HEK293 (cell line): ENCODE data around the gene PNKD.

Experiments used
- KLF16 ChIP-seq: fragments of 450-650 bp; formaldehyde crosslinking; IDR thresholded peaks from 2 replicates; pipeline ENCODE4 v1.5.1; 2017; ENCODE audit warnings: missing biosample characterization, missing genetic modification characterization
- SP2 ChIP-seq: fragments of 450-650 bp; formaldehyde crosslinking; IDR thresholded peaks from 2 replicates; pipeline ENCODE4 v1.5.1; 2016; ENCODE audit warnings: missing biosample characterization, missing genetic modification characterization
- ZBTB1 ChIP-seq: fragments of 450-650 bp; formaldehyde crosslinking; IDR thresholded peaks from 2 replicates; pipeline ENCODE4 v1.5.1; 2016; ENCODE audit warnings: missing biosample characterization, missing genetic modification characterization
- ZFHX2 ChIP-seq: fragments of 450-650 bp; formaldehyde crosslinking; conservative IDR thresholded peaks from 2 replicates; pipeline ENCODE4 v1.5.1; 2016; ENCODE audit warnings: missing biosample characterization, missing genetic modification characterization
- ZNF148 ChIP-seq: fragments of 450-650 bp; formaldehyde crosslinking; IDR thresholded peaks from 2 replicates; pipeline ENCODE4 v1.5.0; 2017; ENCODE audit warnings: missing biosample characterization, missing genetic modification characterization, borderline replicate concordance
- ZNF2 ChIP-seq: fragments of 450-650 bp; formaldehyde crosslinking; IDR thresholded peaks from 2 replicates; pipeline ENCODE4 v1.5.1; 2016; ENCODE audit warnings: missing biosample characterization, missing genetic modification characterization
- ZNF266 ChIP-seq: fragments of 450-650 bp; formaldehyde crosslinking; IDR thresholded peaks from 2 replicates; pipeline ENCODE4 v1.5.1; 2016; ENCODE audit warnings: missing biosample characterization, missing genetic modification characterization, low read depth
- ZNF274 ChIP-seq, 2 experiments: fragments of 200-500 bp in 1 of 2; fragments of 450-650 bp in 1 of 2; sonication (Bioruptor generic) in 1 of 2; formaldehyde crosslinking in 1 of 2; IDR thresholded peaks; 2 replicates each; pipeline versions ENCODE4 v1.5.1 to v1.6.1; 2014 to 2016; ENCODE audit warnings: borderline replicate concordance in 1 of 2, inconsistent platforms in 1 of 2, low read length in 1 of 2, missing biosample characterization in 1 of 2, missing genetic modification characterization in 1 of 2
- ZNF473 ChIP-seq: fragments of 450-650 bp; formaldehyde crosslinking; IDR thresholded peaks from 2 replicates; pipeline ENCODE4 v1.5.1; 2017; ENCODE audit warnings: missing biosample characterization, missing genetic modification characterization
- ZNF776 ChIP-seq: fragments of 450-650 bp; formaldehyde crosslinking; IDR thresholded peaks from 2 replicates; pipeline ENCODE4 v1.5.0; 2017; ENCODE audit warnings: missing biosample characterization, missing genetic modification characterization, borderline replicate concordance
- TF ChIP-seq, protein P1 (sequence below): fragments of 450-650 bp; formaldehyde crosslinking; IDR thresholded peaks from 2 replicates; pipeline ENCODE4 v1.5.1; 2016; ENCODE audit warnings: missing biosample characterization, missing genetic modification characterization
- TF ChIP-seq, protein P2 (sequence below): fragments of 450-650 bp; formaldehyde crosslinking; IDR thresholded peaks from 2 replicates; pipeline ENCODE4 v1.5.1; 2016; ENCODE audit warnings: missing biosample characterization, missing genetic modification characterization, borderline replicate concordance
- TF ChIP-seq, protein P3 (sequence below): fragments of 450-650 bp; formaldehyde crosslinking; IDR thresholded peaks from 2 replicates; pipeline ENCODE4 v1.5.1; 2016; ENCODE audit warnings: missing biosample characterization, missing genetic modification characterization, borderline replicate concordance

DNA sequence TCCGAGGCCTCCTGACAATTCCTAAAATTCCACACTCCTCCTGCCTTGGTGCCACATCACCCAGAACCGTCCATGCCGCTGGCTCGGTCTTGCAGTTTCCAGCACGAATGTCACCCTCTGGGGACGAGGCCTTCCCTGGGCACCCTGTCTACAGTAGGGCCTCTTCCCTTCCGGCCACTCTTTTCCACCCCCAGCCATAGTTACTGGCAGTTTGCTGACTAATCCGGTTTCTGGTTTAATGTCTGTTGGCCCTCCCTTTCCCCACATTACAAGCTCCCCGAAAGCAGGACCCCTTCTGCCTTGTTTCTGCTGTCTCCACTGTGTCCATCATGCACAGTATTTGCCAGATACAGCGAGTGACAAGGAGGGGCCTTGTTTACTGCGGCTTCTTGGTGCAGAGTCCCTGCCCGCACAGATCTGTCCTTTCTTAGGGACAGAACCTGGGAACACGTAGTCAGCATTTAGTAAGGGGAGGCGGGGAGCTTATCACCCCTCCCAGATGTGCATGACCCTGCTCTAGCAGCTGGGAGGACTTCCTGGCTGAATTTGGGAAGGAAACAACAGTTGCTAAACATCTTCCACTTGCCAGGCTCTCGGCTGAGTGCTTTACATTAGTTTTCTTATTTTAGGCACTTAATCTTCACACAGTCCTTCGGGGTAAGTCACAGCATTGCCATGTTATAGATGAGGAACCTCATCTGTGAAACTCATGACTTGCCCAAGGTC lies 62.8 kb downstream of the PNKD start:
- TF ChIP-seq, protein P1, sequence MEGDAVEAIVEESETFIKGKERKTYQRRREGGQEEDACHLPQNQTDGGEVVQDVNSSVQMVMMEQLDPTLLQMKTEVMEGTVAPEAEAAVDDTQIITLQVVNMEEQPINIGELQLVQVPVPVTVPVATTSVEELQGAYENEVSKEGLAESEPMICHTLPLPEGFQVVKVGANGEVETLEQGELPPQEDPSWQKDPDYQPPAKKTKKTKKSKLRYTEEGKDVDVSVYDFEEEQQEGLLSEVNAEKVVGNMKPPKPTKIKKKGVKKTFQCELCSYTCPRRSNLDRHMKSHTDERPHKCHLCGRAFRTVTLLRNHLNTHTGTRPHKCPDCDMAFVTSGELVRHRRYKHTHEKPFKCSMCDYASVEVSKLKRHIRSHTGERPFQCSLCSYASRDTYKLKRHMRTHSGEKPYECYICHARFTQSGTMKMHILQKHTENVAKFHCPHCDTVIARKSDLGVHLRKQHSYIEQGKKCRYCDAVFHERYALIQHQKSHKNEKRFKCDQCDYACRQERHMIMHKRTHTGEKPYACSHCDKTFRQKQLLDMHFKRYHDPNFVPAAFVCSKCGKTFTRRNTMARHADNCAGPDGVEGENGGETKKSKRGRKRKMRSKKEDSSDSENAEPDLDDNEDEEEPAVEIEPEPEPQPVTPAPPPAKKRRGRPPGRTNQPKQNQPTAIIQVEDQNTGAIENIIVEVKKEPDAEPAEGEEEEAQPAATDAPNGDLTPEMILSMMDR (tag by site-specific recombination), result no peak
- no peak for TF ChIP-seq ZNF148
- no peak for TF ChIP-seq ZBTB1 (tag by site-specific recombination)
- no peak for TF ChIP-seq ZNF274 (IDR thresholded peaks at IDR 0.05; ENCODE audit: low read length)
- no peak for TF ChIP-seq ZNF274 (tag by site-specific recombination; IDR thresholded peaks at IDR 0.05; ENCODE audit: borderline replicate concordance)
- TF ChIP-seq, protein P2, sequence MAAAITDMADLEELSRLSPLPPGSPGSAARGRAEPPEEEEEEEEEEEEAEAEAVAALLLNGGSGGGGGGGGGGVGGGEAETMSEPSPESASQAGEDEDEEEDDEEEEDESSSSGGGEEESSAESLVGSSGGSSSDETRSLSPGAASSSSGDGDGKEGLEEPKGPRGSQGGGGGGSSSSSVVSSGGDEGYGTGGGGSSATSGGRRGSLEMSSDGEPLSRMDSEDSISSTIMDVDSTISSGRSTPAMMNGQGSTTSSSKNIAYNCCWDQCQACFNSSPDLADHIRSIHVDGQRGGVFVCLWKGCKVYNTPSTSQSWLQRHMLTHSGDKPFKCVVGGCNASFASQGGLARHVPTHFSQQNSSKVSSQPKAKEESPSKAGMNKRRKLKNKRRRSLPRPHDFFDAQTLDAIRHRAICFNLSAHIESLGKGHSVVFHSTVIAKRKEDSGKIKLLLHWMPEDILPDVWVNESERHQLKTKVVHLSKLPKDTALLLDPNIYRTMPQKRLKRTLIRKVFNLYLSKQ (tag by site-specific recombination), result no peak
- no peak for TF ChIP-seq SP2 (tag by site-specific recombination)
- TF ChIP-seq ZFHX2 (tag by site-specific recombination), result no peak
- no peak for TF ChIP-seq ZNF266 (tag by site-specific recombination)
- no peak for TF ChIP-seq ZNF2 (tag by site-specific recombination)
- no peak for TF ChIP-seq ZNF473
- no peak for TF ChIP-seq ZNF776 (tag by site-specific recombination)
- TF ChIP-seq, protein P3, sequence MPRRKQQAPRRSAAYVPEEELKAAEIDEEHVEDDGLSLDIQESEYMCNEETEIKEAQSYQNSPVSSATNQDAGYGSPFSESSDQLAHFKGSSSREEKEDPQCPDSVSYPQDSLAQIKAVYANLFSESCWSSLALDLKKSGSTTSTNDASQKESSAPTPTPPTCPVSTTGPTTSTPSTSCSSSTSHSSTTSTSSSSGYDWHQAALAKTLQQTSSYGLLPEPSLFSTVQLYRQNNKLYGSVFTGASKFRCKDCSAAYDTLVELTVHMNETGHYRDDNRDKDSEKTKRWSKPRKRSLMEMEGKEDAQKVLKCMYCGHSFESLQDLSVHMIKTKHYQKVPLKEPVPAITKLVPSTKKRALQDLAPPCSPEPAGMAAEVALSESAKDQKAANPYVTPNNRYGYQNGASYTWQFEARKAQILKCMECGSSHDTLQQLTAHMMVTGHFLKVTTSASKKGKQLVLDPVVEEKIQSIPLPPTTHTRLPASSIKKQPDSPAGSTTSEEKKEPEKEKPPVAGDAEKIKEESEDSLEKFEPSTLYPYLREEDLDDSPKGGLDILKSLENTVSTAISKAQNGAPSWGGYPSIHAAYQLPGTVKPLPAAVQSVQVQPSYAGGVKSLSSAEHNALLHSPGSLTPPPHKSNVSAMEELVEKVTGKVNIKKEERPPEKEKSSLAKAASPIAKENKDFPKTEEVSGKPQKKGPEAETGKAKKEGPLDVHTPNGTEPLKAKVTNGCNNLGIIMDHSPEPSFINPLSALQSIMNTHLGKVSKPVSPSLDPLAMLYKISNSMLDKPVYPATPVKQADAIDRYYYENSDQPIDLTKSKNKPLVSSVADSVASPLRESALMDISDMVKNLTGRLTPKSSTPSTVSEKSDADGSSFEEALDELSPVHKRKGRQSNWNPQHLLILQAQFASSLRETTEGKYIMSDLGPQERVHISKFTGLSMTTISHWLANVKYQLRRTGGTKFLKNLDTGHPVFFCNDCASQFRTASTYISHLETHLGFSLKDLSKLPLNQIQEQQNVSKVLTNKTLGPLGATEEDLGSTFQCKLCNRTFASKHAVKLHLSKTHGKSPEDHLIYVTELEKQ (tag by site-specific recombination), result no peak
- no peak for TF ChIP-seq KLF16 (tag by site-specific recombination)
